PC-3 (cell line): ENCODE data around the gene CMTM5. TPM values are rescaled to one million over a fixed set of nuclear protein-coding genes. Genes with fewer than 3 reads are reported as not detected.

Experiments used
- ATAC-seq: fragments of 200-7000 bp; cut with Tn5 transposase; 2 replicates; pipeline ENCODE4 v1.9.1; 2020; ENCODE audit warnings: mild to moderate bottlenecking, moderate library complexity
- BruUV-seq: library from RNA; stranded (reverse); fragments of 400-500 nt; replicated peaks from 2 replicates; lab custom pipeline; 2021; lab: Mats Ljungman, UMichigan
- CTCF ChIA-PET: fragments of 300-600 bp; sonication (Branson Sonifier 250); formaldehyde crosslinking; loops from one replicate; lab custom pipeline; 2022; ENCODE audit warnings: antibody characterized with exemption; lab: Charles Lee
- POLR2A ChIA-PET: fragments of 300-600 bp; sonication (Branson Sonifier 250); formaldehyde crosslinking; loops from one replicate; lab custom pipeline; 2022; ENCODE audit warnings: antibody characterized with exemption; ENCODE audit not compliant: unreplicated experiment; lab: Charles Lee
- DNase-seq: peaks from one replicate; pipeline ENCODE4 v3.0.0-alpha.2; 2015
- H2AFZ ChIP-seq: fragments of 300-600 bp; sonication (generic); 2 replicates; pipeline ENCODE4 v1.6.0; 2016; ENCODE audit warnings: antibody characterized with exemption, low read length
- H3F3A ChIP-seq: fragments of 300-600 bp; sonication (generic); one replicate; pipeline ENCODE4 v1.6.0; 2017; ENCODE audit warnings: antibody characterized with exemption, low read length, control low read depth, mild to moderate bottlenecking; ENCODE audit not compliant: unreplicated experiment
- H3K27ac ChIP-seq: fragments of 300-600 bp; sonication (generic); 2 replicates; pipeline ENCODE4 v1.5.1; 2016; ENCODE audit warnings: mild to moderate bottlenecking, low read length
- H3K27me3 ChIP-seq: fragments of 300-600 bp; sonication (generic); 2 replicates; pipeline ENCODE4 v1.6.1; 2016; ENCODE audit warnings: low read length, mixed read lengths
- H3K36me3 ChIP-seq: fragments of 300-600 bp; sonication (generic); 2 replicates; pipeline ENCODE4 v1.6.1; 2016; ENCODE audit warnings: low read depth, mixed run types, low read length, mixed read lengths
- H3K4me1 ChIP-seq: fragments of 300-600 bp; sonication (generic); 2 replicates; pipeline ENCODE4 v1.5.1; 2016; ENCODE audit warnings: low read length; ENCODE audit not compliant: insufficient read depth
- H3K4me2 ChIP-seq: fragments of 300-600 bp; sonication (generic); 2 replicates; pipeline ENCODE4 v1.6.0; 2016; ENCODE audit warnings: low read length
- H3K4me3 ChIP-seq: fragments of 300-600 bp; sonication (generic); 2 replicates; pipeline ENCODE4 v1.5.1; 2016; ENCODE audit warnings: mild to moderate bottlenecking, low read length, mixed read lengths
- H3K79me2 ChIP-seq: fragments of 300-600 bp; sonication (generic); 2 replicates; pipeline ENCODE4 v1.6.1; 2017; ENCODE audit warnings: low read length, mixed read lengths
- H3K9ac ChIP-seq: fragments of 300-600 bp; sonication (generic); 2 replicates; pipeline ENCODE4 v1.6.0; 2016; ENCODE audit warnings: mild to moderate bottlenecking, low read length
- H3K9me2 ChIP-seq: fragments of 300-600 bp; sonication (generic); replicated peaks from 2 replicates; pipeline ENCODE4 v1.6.1; 2016; ENCODE audit warnings: mixed run types, low read length, mixed read lengths
- H3K9me3 ChIP-seq: fragments of 300-600 bp; sonication (generic); 2 replicates; pipeline ENCODE4 v1.6.1; 2016; ENCODE audit warnings: low read length, mixed read lengths
- H4K20me1 ChIP-seq: fragments of 300-600 bp; sonication (generic); 2 replicates; pipeline ENCODE4 v1.6.1; 2016; ENCODE audit warnings: low read length, mixed read lengths
- CTCF ChIP-seq: fragments of 300-600 bp; sonication (generic); conservative IDR thresholded peaks from 2 replicates; pipeline ENCODE4 v1.5.1; 2017; ENCODE audit warnings: antibody characterized with exemption, low read depth, mild to moderate bottlenecking, low read length
- EZH2 ChIP-seq: fragments of 300-600 bp; sonication (generic); IDR thresholded peaks from one replicate; pipeline ENCODE4 v1.6.1; 2017; ENCODE audit warnings: antibody characterized with exemption, mild to moderate bottlenecking, low read length; ENCODE audit not compliant: unreplicated experiment
- EZH2phosphoT487 ChIP-seq: fragments of 300-600 bp; sonication (generic); IDR thresholded peaks from 2 replicates; pipeline ENCODE4 v1.6.1; 2018; ENCODE audit warnings: mild to moderate bottlenecking, antibody characterized with exemption, low read length, borderline replicate concordance
- intact Hi-C: fragments of 100-400 bp; cut with micrococcal nuclease; formaldehyde crosslinking; loops from 2 replicates; pipeline ENCODE4 v1.9.0; 2023
- total RNA-seq: library from RNA; depleted of rRNA; stranded (reverse); fragments of >200 nt; gene quantifications from 2 replicates; pipeline ENCODE4 v1.2.3, GENCODE V29; 2014

The CMTM5 gene
- total RNA-seq, 1 experiment from 2014 or later: not detected

GRCh38 chr14:23405516-23406025 lies 28.7 kb downstream of the CMTM5 start:
- no peak for ATAC-seq
- Histone ChIP-seq H3K4me2 (no peak overlapping the region), H2AFZ (no peak overlapping the region), H3K9me3 (no peaks in the 10 kb centered on the region), H4K20me1 (no peaks in the 10 kb centered on the region), H3F3A (no peaks in the 10 kb centered on the region), H3K4me3 (no peak overlapping the region), H3K27ac (no peak overlapping the region), H3K4me1 (no peaks in the 10 kb centered on the region), H3K27me3 (peaks cover 75% of the 10 kb centered on the region), H3K9ac (no peak overlapping the region), H3K36me3 (no peaks in the 10 kb centered on the region), H3K9me2 (no peaks in the 10 kb centered on the region), H3K79me2 (no peaks in the 10 kb centered on the region)
- DNase-seq: no peak
- no TSS peak for BruUV-seq
- TF ChIP-seq EZH2 (no peak), CTCF (no peak), EZH2phosphoT487 (no peak)
- intact Hi-C loops: no loop called here
- ChIA-PET CTCF (no interaction called here), POLR2A (no interaction called here)

GRCh38 chr14:23406244-23406643 lies 29.4 kb downstream of the CMTM5 start:
- Histone ChIP-seq H3K79me2 (no peaks in the 10 kb centered on the region), H3K36me3 (no peaks in the 10 kb centered on the region), H3K9ac (no peak overlapping the region), H3K4me1 (no peaks in the 10 kb centered on the region), H3K27ac (no peak overlapping the region), H2AFZ (no peak overlapping the region), H3K9me2 (no peaks in the 10 kb centered on the region), H4K20me1 (no peaks in the 10 kb centered on the region), H3K27me3 (peaks cover 82% of the 10 kb centered on the region), H3F3A (no peaks in the 10 kb centered on the region), H3K9me3 (no peaks in the 10 kb centered on the region), H3K4me3 (no peak overlapping the region), H3K4me2 (no peak overlapping the region)
- no TSS peak for BruUV-seq
- ChIA-PET POLR2A (no interaction called here), CTCF (no interaction called here)
- DNase-seq (no peak), ATAC-seq (no peak)
- TF ChIP-seq EZH2phosphoT487 (no peak), CTCF (no peak)
- intact Hi-C loops: no loop called here

DNA sequence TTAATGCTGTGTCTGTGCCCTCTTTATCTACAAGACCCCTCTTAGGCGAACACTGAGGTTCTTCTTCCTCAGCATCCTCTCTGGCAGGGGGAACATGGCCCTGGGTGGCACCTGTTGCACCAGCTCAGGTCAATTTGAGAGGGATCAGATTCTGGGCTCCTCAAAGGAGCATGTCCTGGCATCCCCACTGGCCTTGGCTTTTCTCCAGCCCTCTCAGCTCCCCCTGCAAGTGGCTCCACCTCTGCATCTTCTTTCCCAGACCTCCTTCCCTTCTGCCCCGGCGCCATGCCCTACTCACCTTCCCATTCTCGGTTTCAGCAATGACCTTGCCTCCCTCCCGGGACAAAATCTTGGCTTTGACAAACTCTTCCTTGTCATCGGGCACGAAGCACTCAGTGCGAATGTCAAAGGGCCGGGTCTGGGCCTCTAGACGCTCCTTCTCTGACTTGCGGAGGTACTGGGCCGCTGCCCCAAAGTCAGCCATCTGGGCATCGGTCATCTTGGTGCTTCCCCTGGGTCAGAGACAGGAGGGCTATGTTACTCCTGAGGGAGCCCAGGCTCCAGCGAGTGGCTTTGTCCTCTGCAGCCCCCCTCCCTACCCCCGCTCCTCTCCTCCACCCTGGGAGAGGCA lies 30.0 kb downstream of the CMTM5 start:
- no peaks in the 10 kb centered on the region for H3K79me2 ChIP-seq
- no peaks in the 10 kb centered on the region for H3K36me3 ChIP-seq
- no peaks in the 10 kb centered on the region for H3F3A ChIP-seq
- H3K4me1 ChIP-seq: no peaks in the 10 kb centered on the region
- H3K4me2 ChIP-seq: no peak overlapping the region
- no peak for DNase-seq
- no peaks in the 10 kb centered on the region for H3K9me3 ChIP-seq
- H4K20me1 ChIP-seq: no peaks in the 10 kb centered on the region
- H3K9ac ChIP-seq: no peak overlapping the region
- ChIA-PET CTCF (no interaction called here), POLR2A (no interaction called here)
- intact Hi-C loops: no loop called here
- H3K27ac ChIP-seq: no peak overlapping the region
- no peak for ATAC-seq
- BruUV-seq: no TSS peak
- no peak overlapping the region for H3K4me3 ChIP-seq
- peaks cover 82% of the 10 kb centered on the region for H3K27me3 ChIP-seq
- no peak for TF ChIP-seq EZH2
- no peak for TF ChIP-seq EZH2phosphoT487
- no peak for TF ChIP-seq CTCF
- no peaks in the 10 kb centered on the region for H3K9me2 ChIP-seq
- no peak overlapping the region for H2AFZ ChIP-seq
